CD4-positive, alpha-beta T cell treated with Interleukin-17A for 1 hour (primary cell): Measurements from ENCODE around the gene CEL.
"Not testable (repeated sequence)": the region's sequence is repeated elsewhere in the genome, so short reads cannot be mapped to it uniquely, and the experiment has no call there.

Experiments
- DNase-seq: peaks from one replicate; pipeline ENCODE4 v3.0.0-alpha.2; 2020

CEL gene

GRCh38 chr9:133066181-133066983 lies 4.6 kb downstream of the CEL start:
- no peak for DNase-seq

GRCh38 chr9:133067006-133067405 lies 5.2 kb downstream of the CEL start:
- DNase-seq, result no peak

- DNase-seq, result no peak
Observed at GRCh38 chr9:133067813-133068212, 6.0 kb downstream of the CEL start.

GRCh38 chr9:133068431-133068830 lies 6.7 kb downstream of the CEL start:
- not testable (repeated sequence) for DNase-seq

- not testable (repeated sequence) for DNase-seq
Observed at GRCh38 chr9:133070500-133070961, 8.8 kb downstream of the CEL start.

GRCh38 chr9:133070985-133071384 lies 9.2 kb downstream of the CEL start:
- not testable (repeated sequence) for DNase-seq

- DNase-seq, result no peak
Observed at GRCh38 chr9:133071484-133072150, 9.8 kb downstream of the CEL start.

GRCh38 chr9:133072210-133072609 lies 10.4 kb downstream of the CEL start:
- not testable (repeated sequence) for DNase-seq

- DNase-seq, result no peak
Observed at GRCh38 chr9:133073086-133074014, 11.6 kb downstream of the CEL start.

- DNase-seq, result no peak
Observed at GRCh38 chr9:133074111-133074651, 12.4 kb downstream of the CEL start.

- no peak for DNase-seq
Observed at GRCh38 chr9:133075925-133076630, 14.3 kb downstream of the CEL start.

- DNase-seq, result no peak
Observed at GRCh38 chr9:133076691-133077090, 14.9 kb downstream of the CEL start.

- no peak for DNase-seq
Observed at GRCh38 chr9:133078486-133078885, 16.7 kb downstream of the CEL start.

GRCh38 chr9:133080161-133080560 lies 18.4 kb downstream of the CEL start:
- DNase-seq, result no peak

- DNase-seq, result not testable (repeated sequence)
Observed at GRCh38 chr9:133080786-133081779, 19.3 kb downstream of the CEL start.

GRCh38 chr9:133081957-133082644 lies 20.3 kb downstream of the CEL start:
- not testable (repeated sequence) for DNase-seq

GRCh38 chr9:133083688-133084087 lies 21.9 kb downstream of the CEL start:
- not testable (repeated sequence) for DNase-seq

GRCh38 chr9:133086212-133086860 lies 24.6 kb downstream of the CEL start:
- not testable (repeated sequence) for DNase-seq

GRCh38 chr9:133086894-133087293 lies 25.1 kb downstream of the CEL start:
- DNase-seq, result no peak
